Stomach (tissue), 9 donors: ENCODE data around the gene EXOC3. TPM values are rescaled to one million over a fixed set of nuclear protein-coding genes. Genes with fewer than 3 reads are reported as not detected.

ENCODE experiments used
- DNase-seq, 2 donors: peaks; one replicate each; pipeline versions ENCODE4 v3.0.0 to v3.0.0-alpha.2; 2013 to 2019
- H3K27ac ChIP-seq, 5 donors: fragments of 200-600 bp in 4 of 5; sonication (generic) in 4 of 5; one replicate each; pipeline ENCODE4 v1.5.1; 2013 to 2019; ENCODE audit warnings: mild to moderate bottlenecking in 1 of 5, moderate library complexity in 1 of 5
- H3K27me3 ChIP-seq, 3 donors: fragments of 200-600 bp; sonication (generic); one replicate each; pipeline ENCODE4 v1.5.1; 2017 to 2019; ENCODE audit warnings: mixed run types in 1 of 3
- H3K36me3 ChIP-seq, 4 donors: fragments of 200-600 bp; sonication (generic); 1 replicate in 3 of 4; 2 replicates in 1 of 4; pipeline ENCODE4 v1.5.1; 2016 to 2019
- H3K4me1 ChIP-seq, 4 donors: fragments of 200-600 bp; sonication (generic); one replicate each; pipeline ENCODE4 v1.5.1; 2016 to 2019
- H3K4me3 ChIP-seq, 4 donors: fragments of 200-600 bp; sonication (generic) in 3 of 4; one replicate each; pipeline ENCODE4 v1.5.1; 2016 to 2019; ENCODE audit warnings: mild to moderate bottlenecking in 1 of 4
- H3K9me3 ChIP-seq, 4 donors: fragments of 200-600 bp; sonication (generic); one replicate each; pipeline ENCODE4 v1.5.1; 2016 to 2019
- CTCF ChIP-seq, 7 experiments: fragments of 450-650 bp in 4 of 7; fragments of 200-600 bp in 3 of 7; sonication (generic) in 3 of 7; IDR thresholded peaks; one replicate each; pipeline ENCODE4 v1.5.1; 2016 to 2019; ENCODE audit warnings: antibody characterized with exemption in 7 of 7, control low read depth in 2 of 7, mild to moderate bottlenecking in 1 of 7
- EP300 ChIP-seq: sonication (generic); formaldehyde crosslinking; IDR thresholded peaks from one replicate; pipeline ENCODE4 v1.6.1; 2017; ENCODE audit warnings: antibody characterized with exemption
- POLR2A ChIP-seq, 4 donors: fragments of 450-650 bp; IDR thresholded peaks; one replicate each; pipeline ENCODE4 v1.6.1; 2016; ENCODE audit warnings: antibody characterized with exemption in 4 of 4, control low read depth in 2 of 4, mild to moderate bottlenecking in 1 of 4, moderate library complexity in 1 of 4
- POLR2AphosphoS5 ChIP-seq, 3 donors: sonication (generic); formaldehyde crosslinking; IDR thresholded peaks; one replicate each; pipeline ENCODE4 v1.6.1; 2016; ENCODE audit warnings: antibody characterized with exemption in 3 of 3
- WGBS, 5 donors: extraction: QIAGEN DNeasy Blood & Tissue Kit in 3 of 5; methylation state at CpG; one replicate each; pipeline versions ENCODE4 v1.1.5 to v1.1.7; 2013 to 2018; 5-methylcytosine and 5-hydroxymethylcytosine counted together
- intact Hi-C: fragments of 100-400 bp; cut with DNase I; formaldehyde crosslinking; loops from one replicate; pipeline ENCODE4 v1.15.1; 2023; ENCODE audit warnings: low total_unique reads
- polyA plus RNA-seq, 3 donors: library from polyadenylated mRNA; stranded (reverse); fragments of 200-250 nt; gene quantifications; one replicate each; pipeline ENCODE4 v1.2.3, GENCODE V29; 2013
- total RNA-seq, 5 donors: library from RNA; depleted of rRNA; stranded (reverse); fragments of >200 nt; gene quantifications; one replicate each; pipeline versions ENCODE4 v1.1.0 to v1.2.3, GENCODE V29; 2014 to 2016
- donor health status: healthy with polysubstance abuse.
- donor health status: Bipolar disorder and iron deficiency.
- donor health status: healthy.

EXOC3 gene
- total and polyA plus RNA-seq, 8 donors, result 29.9 to 133 (median 59.3) TPM

GRCh38 chr5:489689-490080 is 46.7 kb downstream of the EXOC3 start:
- WGBS, 5 donors, result 60 to 73% (median 64%) methylated on average over 1 to 21 of the region's 21 CpGs
- H3K4me1 ChIP-seq, result peaks cover 0 to 6% (median 3%) of the 10 kb centered on the region in 4 donors
- H3K27me3 ChIP-seq, result peaks cover 7 to 87% (median 23%) of the 10 kb centered on the region in 3 donors
- intact Hi-C loops, result no loop called here
- TF ChIP-seq POLR2AphosphoS5 (IDR thresholded peaks at IDR 0.05) (no peak), POLR2A (IDR thresholded peaks at IDR 0.05) (no peak), CTCF (IDR thresholded peaks at IDR 0.05) (no peak), EP300 (no peak)
- DNase-seq, result no peak
- no peaks in the 10 kb centered on the region for H3K36me3 ChIP-seq
- no peak overlapping the region for H3K27ac ChIP-seq
- no peak overlapping the region for H3K4me3 ChIP-seq
- no peaks in the 10 kb centered on the region for H3K9me3 ChIP-seq

DNA sequence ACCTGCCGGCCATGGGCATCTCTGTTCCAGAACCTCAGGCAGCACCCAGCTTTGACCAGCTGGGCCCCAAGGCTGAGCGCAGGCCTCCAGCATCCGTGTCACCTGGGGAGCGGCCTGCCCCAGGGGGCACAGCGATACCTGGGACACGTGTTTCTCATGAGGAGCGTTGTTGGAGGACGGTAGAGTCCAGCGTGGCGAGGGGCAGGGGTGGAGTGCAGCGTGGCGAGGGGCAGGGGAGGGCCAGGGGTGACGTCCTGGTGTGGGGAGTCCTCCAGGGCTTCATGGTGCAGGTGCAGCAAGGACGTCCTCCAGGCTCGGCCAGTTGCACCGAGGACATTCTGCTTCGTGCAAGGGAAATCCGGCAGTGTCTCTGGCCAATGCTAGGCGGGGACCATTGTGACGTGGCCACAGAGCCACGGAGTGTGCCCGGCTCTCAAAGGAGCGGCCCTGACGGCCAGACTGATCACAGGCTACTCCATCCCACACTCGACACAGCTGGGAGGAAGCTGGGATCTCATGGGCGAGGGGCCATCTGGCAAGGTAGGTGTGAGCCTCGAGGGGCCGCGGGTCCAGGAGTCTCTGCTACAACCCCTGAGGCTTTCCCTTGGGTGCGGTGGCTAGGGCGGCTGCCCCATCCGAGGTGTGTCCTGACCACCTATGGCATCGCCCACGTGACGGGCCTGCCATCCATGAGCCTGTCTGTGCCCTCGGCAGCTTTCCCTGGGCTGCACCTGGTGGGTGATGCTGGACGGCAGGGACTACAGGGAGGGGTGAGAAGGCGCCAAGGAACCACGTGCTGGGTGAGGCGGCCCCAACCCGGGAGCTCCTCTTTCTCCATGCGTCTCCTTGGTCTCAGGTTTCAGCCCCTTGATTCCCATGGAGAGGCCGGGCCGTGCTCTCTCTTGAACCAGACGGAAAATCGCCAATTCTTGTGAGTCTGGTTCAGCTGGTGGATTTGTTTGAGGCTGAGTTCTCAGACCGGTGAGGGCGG is 47.4 kb downstream of the EXOC3 start:
- 77 to 88% (median 82%) methylated on average over 32 to 48 of the region's 48 CpGs for WGBS, 5 donors
- Histone ChIP-seq H3K4me3 (no peak overlapping the region), H3K27me3 (peaks cover 7 to 83% (median 20%) of the 10 kb centered on the region in 3 donors), H3K4me1 (peaks cover 0 to 6% (median 2%) of the 10 kb centered on the region in 4 donors), H3K27ac (no peak overlapping the region), H3K9me3 (no peaks in the 10 kb centered on the region), H3K36me3 (no peaks in the 10 kb centered on the region)
- intact Hi-C loops, result no loop called here
- TF ChIP-seq EP300, result no peak
- no peak for TF ChIP-seq POLR2AphosphoS5 (IDR thresholded peaks at IDR 0.05)
- TF ChIP-seq POLR2A (IDR thresholded peaks at IDR 0.05), result no peak
- TF ChIP-seq CTCF (IDR thresholded peaks at IDR 0.05), result no peak
- no peak for DNase-seq

- Histone ChIP-seq H3K36me3 (no peaks in the 10 kb centered on the region), H3K4me3 (no peak overlapping the region), H3K4me1 (peaks cover 0 to 6% (median 0%) of the 10 kb centered on the region in 4 donors), H3K9me3 (no peaks in the 10 kb centered on the region), H3K27ac (no peak overlapping the region), H3K27me3 (peaks cover 7 to 80% (median 20%) of the 10 kb centered on the region in 3 donors)
- TF ChIP-seq POLR2AphosphoS5 (IDR thresholded peaks at IDR 0.05), result no peak
- no peak for TF ChIP-seq EP300
- no peak for TF ChIP-seq POLR2A (IDR thresholded peaks at IDR 0.05)
- TF ChIP-seq CTCF (IDR thresholded peaks at IDR 0.05), result no peak
- intact Hi-C loops, result no loop called here
- WGBS, 5 donors, result 88 to 91% (median 89%) methylated on average over 31 to 52 of the region's 52 CpGs
- no peak for DNase-seq
Measured at GRCh38 chr5:491119-491855, 48.3 kb downstream of the EXOC3 start.

DNA sequence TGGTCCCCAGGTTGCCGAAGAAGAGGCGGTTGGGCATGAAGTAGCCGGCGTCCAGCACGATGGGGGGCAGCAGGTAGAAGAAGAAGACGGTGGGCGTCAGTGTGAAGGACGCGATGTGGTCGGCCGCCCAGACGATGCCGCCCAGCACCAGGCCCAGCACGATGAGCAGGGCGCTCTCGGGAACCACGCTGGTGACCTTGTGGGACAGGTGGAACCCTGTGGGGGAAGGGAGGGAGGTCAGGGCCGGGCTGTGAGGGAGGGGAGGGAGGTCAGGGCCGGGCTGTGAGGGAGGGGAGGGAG is 48.8 kb downstream of the EXOC3 start:
- Histone ChIP-seq H3K4me3 (no peak overlapping the region), H3K27ac (no peak overlapping the region), H3K4me1 (peaks cover 0 to 6% (median 0%) of the 10 kb centered on the region in 4 donors), H3K27me3 (peaks cover 7 to 81% (median 20%) of the 10 kb centered on the region in 3 donors), H3K9me3 (no peaks in the 10 kb centered on the region), H3K36me3 (no peaks in the 10 kb centered on the region)
- DNase-seq, result no peak
- intact Hi-C loops, result no loop called here
- no peak for TF ChIP-seq POLR2AphosphoS5 (IDR thresholded peaks at IDR 0.05)
- no peak for TF ChIP-seq POLR2A (IDR thresholded peaks at IDR 0.05)
- 72 to 89% (median 87%) methylated on average over 16 to 19 of the region's 19 CpGs for WGBS, 5 donors
